Measurements from ENCODE around the gene PGGHG. TPM values are rescaled to one million over a fixed set of nuclear protein-coding genes. Genes with fewer than 3 reads are reported as not detected.

The PGGHG gene
- total and polyA plus RNA-seq, 2 donors from 2014 or later = 16.1 to 64.1 TPM

GRCh38 chr11:255816-256215, 33.1 kb upstream of the PGGHG start:
- DNase-seq = no peak
- Histone ChIP-seq H3K9ac (ENCODE audit: low read length in 3 of 3) (no peak overlapping the region), H3K27me3 (ENCODE audit: control insufficient read depth, insufficient read depth, low read length) (no peaks in the 10 kb centered on the region), H3K36me3 (ENCODE audit: control insufficient read depth in 2 of 3, insufficient read depth in 3 of 3, low read length in 3 of 3) (peaks cover 0 to 16% (median 10%) of the 10 kb centered on the region in 3 donors), H3K9me3 (ENCODE audit: control insufficient read depth in 2 of 3, insufficient read depth in 1 of 3, low read length in 3 of 3) (no peaks in the 10 kb centered on the region), H3K4me3 (ENCODE audit: low read length in 3 of 3) (no peak overlapping the region), H3K4me1 (ENCODE audit: control insufficient read depth in 2 of 3, insufficient read depth in 2 of 3, low read depth in 1 of 3, low read length in 3 of 3) (no peaks in the 10 kb centered on the region), H3K27ac (ENCODE audit: low read depth in 2 of 2, low read length in 2 of 2) (no peak overlapping the region)
- intact Hi-C loops (cut with DNase I) = no loop called here
- FAIRE-seq = no peak
- no peak for TF ChIP-seq CTCF (IDR thresholded peaks at IDR 0.05; ENCODE audit: borderline replicate concordance, extremely low read depth, insufficient read depth)

- Histone ChIP-seq H3K4me1 (ENCODE audit: control insufficient read depth in 2 of 3, insufficient read depth in 2 of 3, low read depth in 1 of 3, low read length in 3 of 3) (no peaks in the 10 kb centered on the region), H3K27me3 (ENCODE audit: control insufficient read depth, insufficient read depth, low read length) (no peaks in the 10 kb centered on the region), H3K9me3 (ENCODE audit: control insufficient read depth in 2 of 3, insufficient read depth in 1 of 3, low read length in 3 of 3) (peaks cover 0 to 1% (median 0%) of the 10 kb centered on the region in 3 donors), H3K36me3 (ENCODE audit: control insufficient read depth in 2 of 3, insufficient read depth in 3 of 3, low read length in 3 of 3) (peaks cover 0 to 11% (median under 1%) of the 10 kb centered on the region in 3 donors), H3K4me3 (ENCODE audit: low read length in 3 of 3) (no peak overlapping the region), H3K27ac (ENCODE audit: low read depth in 2 of 2, low read length in 2 of 2) (no peak overlapping the region), H3K9ac (ENCODE audit: low read length in 3 of 3) (no peak overlapping the region)
- FAIRE-seq = no peak
- DNase-seq = no peak
- no peak for TF ChIP-seq CTCF (IDR thresholded peaks at IDR 0.05; ENCODE audit: borderline replicate concordance, extremely low read depth, insufficient read depth)
- intact Hi-C loops (cut with DNase I) = no loop called here
These were observed 31.8 kb upstream of the PGGHG start for GRCh38 chr11:256952-257737.

- Histone ChIP-seq H3K27ac (ENCODE audit: low read depth in 2 of 2, low read length in 2 of 2) (no peak overlapping the region), H3K36me3 (ENCODE audit: control insufficient read depth in 2 of 3, insufficient read depth in 3 of 3, low read length in 3 of 3) (peaks cover 0 to 8% (median 0%) of the 10 kb centered on the region in 3 donors), H3K9ac (ENCODE audit: low read length in 3 of 3) (no peak overlapping the region), H3K9me3 (ENCODE audit: control insufficient read depth in 2 of 3, insufficient read depth in 1 of 3, low read length in 3 of 3) (peaks cover 0 to 1% (median 0%) of the 10 kb centered on the region in 3 donors), H3K4me3 (ENCODE audit: low read length in 3 of 3) (no peak overlapping the region), H3K4me1 (ENCODE audit: control insufficient read depth in 2 of 3, insufficient read depth in 2 of 3, low read depth in 1 of 3, low read length in 3 of 3) (no peaks in the 10 kb centered on the region), H3K27me3 (ENCODE audit: control insufficient read depth, insufficient read depth, low read length) (no peaks in the 10 kb centered on the region)
- no peak for FAIRE-seq
- no peak for TF ChIP-seq CTCF (IDR thresholded peaks at IDR 0.05; ENCODE audit: borderline replicate concordance, extremely low read depth, insufficient read depth)
- peak in 1 of 5 donors; percentile 41 for DNase-seq
- intact Hi-C loops (cut with DNase I) = no loop called here
These were observed 31.0 kb upstream of the PGGHG start for GRCh38 chr11:257766-258493.
